Measurements from ENCODE around the gene TBL2.

- TF ChIP-seq CTCF (IDR thresholded peaks at IDR 0.05), result no peak
- TF ChIP-seq TCF7L2 (IDR thresholded peaks at IDR 0.05; ENCODE audit: low read depth, low read length), result no peak
- TF ChIP-seq POLR2AphosphoS5 (IDR thresholded peaks at IDR 0.05; ENCODE audit: low read depth, low read length), result no peak
- TF ChIP-seq REST (IDR thresholded peaks at IDR 0.05; ENCODE audit: insufficient read depth in 1 of 2, low read depth in 2 of 2, low read length in 1 of 2), result no peak
These were observed 4.6 kb downstream of the TBL2 start for GRCh38 chr7:73573791-73574190.
